HFF-Myc (cell line): ENCODE measurements around the gene CLCN5.
"Not testable (repeated sequence)": the region's sequence is repeated elsewhere in the genome, so short reads cannot be mapped to it uniquely, and the experiment has no call there.

ENCODE experiments used
- DNase-seq: peaks from one replicate; pipeline ENCODE4 v3.0.0-alpha.2; 2011; ENCODE audit warnings: low read depth; ENCODE audit errors: extremely low read depth
- H3K4me3 ChIP-seq: replicated peaks from 2 replicates; pipeline ENCODE4 v1.5.1; 2011; ENCODE audit warnings: low read depth, mild to moderate bottlenecking, control low read depth, low read length
- TF ChIP-seq, protein P1 (sequence below): IDR thresholded peaks from 2 replicates; pipeline ENCODE4 v1.5.1; 2012; ENCODE audit warnings: mild to moderate bottlenecking, low read depth, low read length, control low read depth; ENCODE audit errors: missing control alignments

CLCN5 gene

DNA sequence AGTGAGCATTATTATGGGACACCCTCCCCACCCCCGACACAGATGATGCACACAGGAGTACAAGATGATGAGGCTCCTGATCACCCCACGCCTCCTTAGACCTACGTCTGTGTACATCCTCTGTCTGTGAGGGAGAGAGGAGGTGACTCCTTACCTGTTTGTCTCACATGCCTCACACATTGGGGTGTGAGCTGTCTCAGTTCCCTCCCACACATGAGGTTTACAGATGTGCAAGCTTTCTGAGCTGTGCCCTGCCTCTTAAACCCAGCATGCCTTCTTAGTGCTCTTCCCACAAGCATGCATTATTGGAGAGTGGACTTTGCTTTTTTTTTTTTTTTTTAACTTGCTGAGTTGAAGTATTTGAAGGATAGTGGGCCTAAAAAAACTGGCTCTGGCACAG lies 76.7 kb downstream of the CLCN5 start:
- peak; percentile 29 for DNase-seq
- TF ChIP-seq, protein P1, sequence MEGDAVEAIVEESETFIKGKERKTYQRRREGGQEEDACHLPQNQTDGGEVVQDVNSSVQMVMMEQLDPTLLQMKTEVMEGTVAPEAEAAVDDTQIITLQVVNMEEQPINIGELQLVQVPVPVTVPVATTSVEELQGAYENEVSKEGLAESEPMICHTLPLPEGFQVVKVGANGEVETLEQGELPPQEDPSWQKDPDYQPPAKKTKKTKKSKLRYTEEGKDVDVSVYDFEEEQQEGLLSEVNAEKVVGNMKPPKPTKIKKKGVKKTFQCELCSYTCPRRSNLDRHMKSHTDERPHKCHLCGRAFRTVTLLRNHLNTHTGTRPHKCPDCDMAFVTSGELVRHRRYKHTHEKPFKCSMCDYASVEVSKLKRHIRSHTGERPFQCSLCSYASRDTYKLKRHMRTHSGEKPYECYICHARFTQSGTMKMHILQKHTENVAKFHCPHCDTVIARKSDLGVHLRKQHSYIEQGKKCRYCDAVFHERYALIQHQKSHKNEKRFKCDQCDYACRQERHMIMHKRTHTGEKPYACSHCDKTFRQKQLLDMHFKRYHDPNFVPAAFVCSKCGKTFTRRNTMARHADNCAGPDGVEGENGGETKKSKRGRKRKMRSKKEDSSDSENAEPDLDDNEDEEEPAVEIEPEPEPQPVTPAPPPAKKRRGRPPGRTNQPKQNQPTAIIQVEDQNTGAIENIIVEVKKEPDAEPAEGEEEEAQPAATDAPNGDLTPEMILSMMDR: no peak
- H3K4me3 ChIP-seq: no peak overlapping the region

DNA sequence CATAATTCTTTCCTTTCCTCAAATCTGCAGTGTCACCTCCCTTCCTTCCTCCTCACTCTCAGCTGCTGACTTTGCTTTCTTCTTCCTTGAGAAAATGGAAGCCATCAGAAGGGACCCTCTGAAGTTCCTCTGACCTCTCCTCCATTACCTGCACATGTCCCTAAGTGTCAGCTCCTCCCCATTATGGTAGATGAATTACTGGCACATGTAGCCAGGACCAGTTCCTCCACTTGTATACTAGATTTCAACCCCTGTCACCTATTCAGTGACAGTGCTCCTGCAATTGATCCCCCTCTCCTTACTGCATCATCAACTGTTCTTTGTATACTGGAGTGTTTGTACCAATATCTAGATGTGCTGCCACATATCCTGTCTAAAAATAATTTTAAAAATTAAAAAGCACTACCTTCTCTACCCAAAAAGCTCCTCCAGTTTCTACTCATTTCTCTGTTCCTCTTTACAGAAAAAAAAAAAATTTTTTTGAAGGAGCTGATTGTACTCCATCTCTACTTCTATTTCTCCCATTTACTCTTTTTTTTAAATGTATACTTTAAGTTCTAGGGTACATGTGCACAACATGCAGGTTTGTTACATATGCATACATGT lies 78.6 kb downstream of the CLCN5 start:
- H3K4me3 ChIP-seq: no peak overlapping the region
- TF ChIP-seq, protein P1: no peak
- DNase-seq: no peak

DNA sequence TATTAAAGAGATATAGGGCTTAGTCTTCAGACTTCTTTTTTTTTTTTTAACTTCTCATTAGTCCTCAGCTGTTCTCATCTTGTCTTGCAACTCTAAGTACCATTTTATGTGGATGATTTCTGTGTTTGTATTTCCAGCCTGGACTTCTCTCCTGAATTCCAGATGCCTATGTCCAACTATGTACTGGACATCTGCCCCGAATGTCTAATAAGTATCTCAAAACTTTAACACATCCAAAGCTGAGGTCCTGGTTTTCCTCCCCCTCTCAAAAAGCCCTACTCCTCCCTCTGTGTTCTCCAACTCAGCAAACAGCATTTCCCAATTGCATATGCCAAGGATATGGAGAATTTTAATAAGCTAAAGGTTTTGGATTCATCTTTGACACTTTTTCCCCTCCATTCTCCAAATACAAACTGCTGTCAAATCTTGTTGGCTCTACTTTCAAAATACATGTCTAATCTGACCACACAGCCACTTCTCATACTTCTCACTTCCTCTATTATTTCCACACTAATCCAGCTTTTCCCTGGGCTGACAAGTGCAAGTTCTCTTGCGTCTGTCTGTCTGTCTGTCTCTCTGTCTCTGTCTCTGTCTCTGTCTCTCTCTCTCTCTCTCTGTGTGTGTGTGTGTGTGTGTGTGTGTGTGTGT lies 79.8 kb downstream of the CLCN5 start:
- no peak for DNase-seq
- no peak overlapping the region for H3K4me3 ChIP-seq
- TF ChIP-seq, protein P1: no peak

DNA sequence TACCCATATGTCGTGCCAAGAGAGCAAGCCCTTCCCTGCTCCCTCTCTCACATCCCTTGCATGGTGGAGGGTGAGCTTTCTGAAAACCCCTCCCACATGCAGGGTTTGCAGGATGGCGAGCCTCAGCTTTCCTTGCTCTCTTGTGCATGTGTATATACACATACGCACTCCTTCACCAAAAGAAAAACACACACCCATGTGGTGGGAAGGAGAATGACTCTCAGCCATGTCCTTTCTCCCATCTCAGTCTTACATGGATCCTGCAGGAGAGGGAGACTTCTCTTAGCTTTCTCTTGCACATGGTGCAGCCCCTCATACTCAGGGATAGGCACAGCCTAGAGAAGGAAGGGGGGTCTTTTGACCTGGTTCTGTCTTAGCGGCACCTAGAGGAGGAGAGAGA lies 81.1 kb downstream of the CLCN5 start:
- DNase-seq: no peak
- TF ChIP-seq, protein P1: no peak
- no peak overlapping the region for H3K4me3 ChIP-seq

DNA sequence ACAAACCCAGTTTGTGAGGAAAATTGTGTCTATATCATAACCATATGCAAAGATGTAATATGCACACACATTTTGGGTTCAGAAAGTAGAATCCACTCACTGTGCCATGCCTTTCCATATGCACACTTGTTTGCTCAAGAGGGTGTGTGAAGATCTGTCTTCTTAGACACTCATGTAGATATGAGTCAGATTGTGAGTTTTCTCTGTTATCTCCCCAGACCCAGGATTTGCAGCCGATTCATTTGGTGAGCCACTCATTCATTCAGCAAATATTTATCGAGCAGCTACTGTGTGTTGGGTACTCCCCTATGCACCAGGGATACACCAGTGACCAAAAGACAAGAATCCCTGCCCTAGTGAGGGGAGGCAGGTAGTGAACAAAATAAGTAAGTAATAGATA lies 81.5 kb downstream of the CLCN5 start:
- TF ChIP-seq, protein P1: no peak
- DNase-seq: no peak
- no peak overlapping the region for H3K4me3 ChIP-seq

DNA sequence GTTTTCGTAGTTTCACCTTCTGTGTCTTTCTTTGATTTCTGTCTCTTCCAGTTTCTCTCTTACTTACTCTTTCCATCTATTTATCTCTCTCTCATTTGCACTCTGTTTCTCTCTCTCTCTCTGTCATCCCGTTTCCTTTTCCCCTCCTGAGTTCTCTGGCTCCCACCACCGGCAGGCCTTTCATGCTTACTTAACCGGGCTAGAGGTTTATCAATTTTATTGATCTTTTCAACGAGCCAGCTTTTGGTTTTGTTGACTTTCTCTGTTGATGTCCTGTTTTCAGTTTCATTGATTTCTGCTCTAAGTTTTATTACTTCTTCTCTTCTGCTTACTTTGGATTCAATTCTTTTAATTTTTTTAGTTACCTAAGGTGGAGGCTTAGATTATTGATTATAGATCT lies 103.2 kb downstream of the CLCN5 start:
- H3K4me3 ChIP-seq, DNase-seq: not testable (repeated sequence)

DNA sequence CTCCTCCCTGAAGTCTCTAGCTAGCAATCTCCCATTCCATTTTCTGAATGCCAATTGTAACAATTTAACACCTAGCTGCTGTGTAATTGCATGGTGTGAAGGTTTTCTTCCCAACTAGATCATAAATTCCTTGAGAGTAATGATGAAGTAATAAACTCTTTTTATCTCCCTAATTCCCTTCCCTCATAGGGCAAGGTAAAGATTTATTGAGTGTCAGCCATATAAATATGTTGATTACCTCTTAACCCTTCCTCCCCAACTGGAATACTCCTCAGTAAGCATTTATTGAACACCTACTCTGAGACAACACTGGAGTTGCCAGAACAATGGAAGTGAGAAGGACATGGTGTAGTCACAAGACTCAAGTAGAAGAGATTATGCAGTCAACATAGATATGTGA lies 112.7 kb downstream of the CLCN5 start:
- DNase-seq: no peak
- TF ChIP-seq, protein P1: no peak
- H3K4me3 ChIP-seq: no peak overlapping the region
